ENCODE measurements around the gene GNB5.
"Not testable (repeated sequence)": the region's sequence is repeated elsewhere in the genome, so short reads cannot be mapped to it uniquely, and the experiment has no call there.

The GNB5 gene

DNA sequence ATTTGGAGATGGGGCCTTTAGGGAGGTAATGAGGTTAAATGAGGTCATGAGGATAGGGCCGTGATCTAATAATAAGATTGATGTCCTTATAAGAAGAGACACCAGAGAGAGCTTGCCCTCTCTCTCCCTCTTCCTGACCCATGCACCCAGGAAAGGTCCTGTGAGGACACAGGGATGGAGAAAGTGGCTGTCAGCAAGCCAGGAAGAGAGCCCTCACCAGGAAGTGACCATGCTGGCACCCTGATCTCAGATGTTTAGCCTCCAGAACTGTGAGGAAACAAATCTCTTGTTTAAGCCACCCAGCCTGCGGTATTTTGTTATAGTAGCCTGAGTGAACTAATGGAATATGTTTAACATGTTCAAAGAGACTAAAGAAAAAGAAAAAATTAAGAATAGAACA lies 15.3 kb upstream of the GNB5 start:
- DNase-seq, result no peak

DNA sequence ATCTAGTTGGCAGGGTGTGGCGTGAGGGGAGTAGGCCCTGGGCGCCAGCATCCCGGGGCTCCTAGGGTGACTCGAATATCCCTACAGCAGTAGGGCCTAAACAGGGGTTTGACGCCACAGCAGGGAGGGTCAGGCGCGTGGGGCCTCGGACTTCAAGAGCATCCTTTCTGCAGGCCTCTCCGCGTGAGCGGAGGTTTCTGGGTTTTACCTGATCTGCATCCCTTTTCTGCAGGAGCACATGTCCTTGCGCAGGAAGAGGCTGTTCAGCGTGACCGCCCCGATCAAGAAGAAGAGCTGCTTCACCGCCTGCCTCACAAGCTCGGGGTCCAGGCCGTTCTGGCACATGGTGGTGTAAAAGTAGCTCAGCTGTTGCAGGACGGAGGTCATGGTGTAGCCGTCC lies 13.5 kb upstream of the GNB5 start:
- DNase-seq, result no peak

DNA sequence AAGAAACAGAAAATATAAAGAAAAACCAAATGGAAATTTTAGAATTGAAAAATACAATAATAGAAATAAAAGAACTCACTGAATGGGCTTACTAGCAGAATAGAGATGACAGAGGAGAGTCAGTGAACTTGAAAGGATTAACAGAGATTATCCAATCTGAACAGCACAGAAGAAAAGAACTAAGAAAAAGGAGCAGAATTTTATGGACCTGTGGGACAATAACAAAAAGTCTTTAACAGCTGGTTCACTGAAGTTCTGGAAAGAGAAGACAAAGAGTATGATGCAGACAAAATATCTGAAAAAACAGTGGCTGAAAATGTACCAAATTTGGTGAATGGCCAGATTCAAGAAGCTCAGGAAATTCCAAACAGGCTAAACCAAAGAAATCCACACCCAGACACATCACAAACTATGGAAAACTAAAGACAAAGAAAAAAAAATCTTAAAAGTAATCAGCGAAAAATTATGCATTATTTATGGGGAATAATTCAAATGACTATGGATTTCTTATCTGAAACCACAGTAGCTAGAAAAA lies 9.7 kb upstream of the GNB5 start:
- no peak for DNase-seq

DNA sequence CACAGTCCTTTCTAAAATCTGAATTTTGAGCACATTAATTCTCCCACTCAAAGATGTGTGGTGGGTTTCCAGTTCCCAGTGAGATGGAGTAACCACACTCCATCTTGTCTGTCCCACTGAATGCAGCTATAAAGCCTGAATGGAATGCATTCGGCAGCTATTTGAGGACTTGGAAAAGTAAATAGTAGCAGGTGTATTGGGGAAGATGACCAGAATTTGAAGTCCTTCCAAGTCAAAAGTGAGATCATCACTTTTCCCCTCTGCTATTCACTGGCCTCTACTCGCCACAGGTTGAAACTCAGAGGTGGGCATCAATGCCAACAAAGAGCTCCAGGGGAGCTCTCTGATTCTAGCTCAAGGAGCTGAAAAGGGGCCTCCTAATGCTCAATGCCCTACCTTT lies 8.1 kb upstream of the GNB5 start:
- DNase-seq, result no peak

DNA sequence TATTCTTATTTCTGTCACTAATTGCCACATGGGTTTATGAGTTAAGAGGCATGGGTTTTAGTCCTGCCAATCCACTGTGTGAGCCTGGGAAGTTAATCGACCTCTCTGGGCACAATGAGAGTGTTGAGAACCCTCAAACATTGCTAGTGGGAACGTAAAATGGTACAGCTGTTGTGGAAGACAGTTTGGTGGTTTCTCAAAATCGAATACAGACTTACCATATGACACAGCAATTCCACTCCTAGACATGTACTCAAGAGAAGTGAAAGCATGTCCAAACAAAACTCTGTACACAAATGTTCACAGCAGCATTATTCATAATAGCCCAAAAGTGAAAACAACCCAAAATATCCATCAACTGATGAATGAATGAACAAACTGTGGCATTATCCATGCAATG lies 5.7 kb upstream of the GNB5 start:
- no peak for DNase-seq

DNA sequence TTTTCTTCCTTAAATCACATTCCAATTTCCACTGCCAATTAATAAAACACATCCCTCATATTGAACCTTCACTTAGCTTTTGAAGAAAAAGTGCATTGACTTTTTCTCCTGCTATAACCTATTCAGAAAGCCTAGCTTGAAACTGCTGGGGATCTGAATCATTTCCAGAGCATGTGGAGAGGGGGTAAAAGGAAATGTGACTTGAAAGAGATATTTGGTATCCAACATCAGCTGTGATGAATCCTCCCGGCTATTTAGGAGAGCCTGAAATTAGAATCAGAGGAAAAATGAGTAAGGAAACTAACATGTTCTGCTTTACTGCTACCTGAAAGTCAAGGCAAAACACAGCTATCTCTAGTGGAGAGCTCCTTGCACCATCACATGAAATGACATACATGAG lies 2.6 kb upstream of the GNB5 start:
- DNase-seq, result no peak

DNA sequence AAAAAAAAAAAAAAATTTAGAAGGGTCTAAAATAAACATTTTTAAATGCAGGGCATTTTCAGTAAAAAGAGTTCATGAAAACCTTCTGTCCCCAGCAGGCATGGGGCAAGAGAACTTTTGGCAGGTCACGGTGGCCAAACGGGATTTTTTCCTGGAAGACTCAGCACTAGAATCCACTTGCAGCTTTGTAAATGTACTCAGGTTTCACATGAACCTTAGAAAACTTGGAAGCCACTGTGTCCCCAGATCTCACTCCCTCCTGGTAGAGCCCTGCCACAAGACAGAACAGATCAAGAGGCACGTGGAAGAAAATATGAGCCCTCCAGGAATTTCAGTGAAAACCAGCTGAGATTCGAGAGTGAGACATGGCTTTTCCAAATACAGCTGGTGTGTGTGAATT lies 2.1 kb upstream of the GNB5 start:
- no peak for DNase-seq

DNA sequence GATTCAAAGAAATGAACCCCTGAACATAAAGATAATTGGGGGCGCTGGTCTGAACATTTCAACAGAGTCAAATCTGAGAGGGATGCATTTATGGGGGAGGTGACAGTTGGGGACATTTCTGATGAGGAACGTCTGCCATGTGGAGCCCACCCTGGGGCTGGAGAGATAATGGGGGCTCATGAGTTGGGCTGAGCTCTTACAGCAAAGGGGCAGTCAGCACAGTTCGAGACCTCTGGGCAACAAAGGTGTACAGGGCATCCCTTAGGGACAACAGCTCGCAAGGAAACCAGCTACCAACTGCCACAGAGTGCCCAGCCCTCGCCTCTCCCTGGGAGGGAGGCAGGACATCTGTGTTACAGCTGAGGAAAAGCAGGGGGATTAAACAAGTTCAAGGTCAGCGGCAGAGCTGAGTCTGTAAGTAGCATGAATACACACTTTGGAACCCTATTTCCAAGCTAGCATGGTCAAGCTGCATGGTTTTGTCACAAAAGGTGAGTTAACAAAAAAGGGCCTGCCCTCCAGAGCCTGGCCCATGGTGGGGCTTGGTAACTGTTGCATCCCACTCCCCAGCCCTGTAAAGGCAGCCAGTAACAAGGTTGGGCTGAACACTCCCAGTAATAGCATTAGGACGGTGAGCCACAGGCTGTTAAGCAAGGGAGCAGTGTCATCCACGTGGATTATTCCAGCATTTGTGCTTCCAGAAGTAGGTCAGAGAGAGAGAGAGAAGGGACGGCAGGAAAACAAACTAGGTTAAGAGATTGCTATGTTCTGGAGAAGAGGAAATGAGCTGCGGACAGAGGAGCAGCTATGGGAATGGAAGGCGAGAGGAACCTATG lies 4.3 kb downstream of the GNB5 start:
- DNase-seq, result no peak

DNA sequence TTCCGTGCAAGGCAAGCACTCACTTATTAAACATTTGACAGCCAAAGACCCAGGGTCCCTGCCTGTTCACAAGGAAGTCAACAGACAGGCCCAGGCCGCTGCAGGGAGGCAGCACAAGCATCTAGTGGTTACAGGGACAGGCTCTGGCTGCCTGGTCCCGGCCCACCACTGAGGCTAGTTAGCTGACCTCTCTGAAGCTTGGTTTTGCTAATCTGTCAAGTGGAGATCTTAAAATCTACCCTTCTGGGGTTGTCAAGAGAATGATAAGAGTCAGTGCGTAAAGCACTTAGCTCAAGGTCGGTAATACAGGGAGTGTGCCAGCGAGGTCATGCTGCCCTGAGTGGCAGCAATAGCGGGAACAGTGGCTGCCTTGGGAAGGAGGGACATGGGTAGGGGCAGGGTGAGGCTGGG lies 6.0 kb downstream of the GNB5 start:
- DNase-seq, result no peak

DNA sequence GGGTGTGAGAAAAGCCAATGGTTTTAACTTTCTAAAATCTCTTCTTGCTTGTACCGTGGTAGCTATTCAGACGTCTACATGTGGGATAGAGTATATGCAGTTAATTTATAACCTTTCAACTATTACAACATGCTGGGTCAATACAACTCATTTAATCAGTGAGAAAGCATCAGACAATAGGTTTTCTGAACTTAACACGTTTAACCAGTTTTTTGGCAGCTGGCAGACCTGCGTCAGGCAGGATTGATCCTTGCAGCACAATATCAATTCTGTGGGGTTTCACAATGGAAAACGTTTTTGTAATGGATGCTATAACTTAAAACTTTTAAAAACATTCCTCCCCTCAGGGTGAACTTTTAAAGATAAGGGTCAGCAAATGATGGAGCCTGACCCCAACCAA lies 6.5 kb downstream of the GNB5 start:
- no peak for DNase-seq

DNA sequence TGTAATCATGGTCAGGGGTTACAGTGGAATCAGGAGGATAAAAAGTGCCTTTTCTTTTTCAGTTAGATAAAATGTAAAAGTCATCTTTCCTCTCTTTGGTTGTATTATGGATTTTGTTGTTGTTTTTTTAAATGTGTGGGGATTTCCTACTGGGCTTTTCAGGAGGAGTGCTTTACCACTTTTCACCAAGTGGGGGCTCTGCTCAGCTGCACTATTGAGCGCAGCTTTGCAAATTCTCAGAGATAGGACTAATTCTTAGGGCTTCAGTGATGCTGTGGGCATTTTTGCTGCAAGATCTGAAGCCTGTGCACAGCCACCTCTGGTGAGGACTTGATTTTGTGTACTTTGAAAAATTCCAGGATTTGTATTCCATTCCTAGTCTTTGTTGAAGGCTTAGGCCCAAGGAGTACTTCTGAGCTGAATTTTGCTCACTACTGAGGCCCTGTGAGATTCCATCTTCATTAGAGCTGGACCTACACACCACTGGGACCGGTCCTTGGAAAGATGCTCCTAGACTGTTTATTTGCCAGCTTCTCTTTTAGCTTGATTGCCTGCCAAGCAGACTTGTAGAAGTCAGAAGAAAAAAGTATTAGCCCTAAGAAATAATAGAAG lies 7.5 kb downstream of the GNB5 start:
- DNase-seq, result no peak

DNA sequence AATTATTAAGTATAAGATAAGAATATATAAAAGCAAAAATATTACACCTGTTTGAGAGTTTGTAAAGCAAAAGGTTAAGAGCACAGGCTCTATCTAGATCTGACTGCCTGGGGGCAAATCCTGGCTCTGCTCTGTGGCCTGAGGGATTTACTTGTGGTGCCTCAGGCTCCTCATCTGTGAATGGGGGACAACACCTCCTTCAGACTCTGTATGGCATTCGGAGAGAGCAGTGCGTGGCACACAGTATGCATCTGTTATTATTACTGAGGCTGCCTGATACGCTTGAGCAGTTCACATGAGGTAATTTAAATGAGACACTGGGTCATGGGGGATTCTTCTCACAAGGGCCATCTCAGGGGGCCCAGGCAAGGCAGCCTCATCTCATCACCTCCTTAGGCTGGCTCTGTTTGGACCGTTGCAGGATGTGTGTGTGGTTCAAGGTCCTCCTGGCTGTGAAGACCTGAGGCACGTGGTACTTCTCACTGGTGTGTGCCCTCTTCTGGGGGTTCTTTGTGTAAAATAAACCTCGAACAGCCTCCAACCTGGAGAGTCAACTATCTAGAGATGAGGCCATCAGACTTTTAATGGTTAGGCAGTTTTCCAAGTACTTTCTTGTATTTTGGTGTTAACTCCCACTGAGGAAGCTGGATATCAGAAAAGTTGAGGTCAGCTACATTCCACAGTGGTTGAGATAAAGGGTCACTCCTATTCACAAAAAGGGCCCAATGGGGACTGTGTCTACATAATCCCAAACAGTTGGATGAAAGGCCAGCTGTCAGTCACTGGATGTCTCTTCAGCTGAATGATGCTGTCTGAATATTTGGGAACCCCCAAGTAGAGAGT lies 9.0 kb downstream of the GNB5 start:
- no peak for DNase-seq

DNA sequence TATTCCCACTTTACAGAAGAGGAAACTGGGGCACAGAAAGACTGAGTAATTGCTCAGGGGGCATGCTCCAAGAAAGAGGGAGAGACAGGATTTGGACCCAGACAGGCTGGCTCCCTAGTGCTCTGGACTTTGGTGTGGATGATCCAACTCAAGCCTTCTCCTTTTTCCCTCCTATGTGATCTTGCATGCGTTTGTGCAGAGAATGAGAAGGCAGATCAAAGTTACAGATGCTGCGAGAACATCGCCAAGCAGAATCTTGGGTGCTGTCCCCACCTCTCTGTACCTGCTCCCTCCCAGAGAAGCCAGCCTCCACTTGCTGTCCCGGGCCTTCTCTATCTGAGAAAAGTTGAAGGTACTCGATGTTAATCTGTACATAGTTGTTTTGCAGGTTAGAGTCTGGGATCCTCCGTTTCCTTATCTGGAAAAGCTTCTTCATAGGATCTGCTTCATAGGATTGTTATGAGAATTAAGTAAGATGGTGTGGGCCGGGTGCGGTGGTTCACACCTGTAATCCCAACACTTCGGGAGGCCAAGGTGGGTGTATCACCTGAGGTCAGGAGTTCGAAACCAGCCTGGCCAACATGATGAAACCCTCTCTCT lies 10.2 kb downstream of the GNB5 start:
- DNase-seq, result no peak

DNA sequence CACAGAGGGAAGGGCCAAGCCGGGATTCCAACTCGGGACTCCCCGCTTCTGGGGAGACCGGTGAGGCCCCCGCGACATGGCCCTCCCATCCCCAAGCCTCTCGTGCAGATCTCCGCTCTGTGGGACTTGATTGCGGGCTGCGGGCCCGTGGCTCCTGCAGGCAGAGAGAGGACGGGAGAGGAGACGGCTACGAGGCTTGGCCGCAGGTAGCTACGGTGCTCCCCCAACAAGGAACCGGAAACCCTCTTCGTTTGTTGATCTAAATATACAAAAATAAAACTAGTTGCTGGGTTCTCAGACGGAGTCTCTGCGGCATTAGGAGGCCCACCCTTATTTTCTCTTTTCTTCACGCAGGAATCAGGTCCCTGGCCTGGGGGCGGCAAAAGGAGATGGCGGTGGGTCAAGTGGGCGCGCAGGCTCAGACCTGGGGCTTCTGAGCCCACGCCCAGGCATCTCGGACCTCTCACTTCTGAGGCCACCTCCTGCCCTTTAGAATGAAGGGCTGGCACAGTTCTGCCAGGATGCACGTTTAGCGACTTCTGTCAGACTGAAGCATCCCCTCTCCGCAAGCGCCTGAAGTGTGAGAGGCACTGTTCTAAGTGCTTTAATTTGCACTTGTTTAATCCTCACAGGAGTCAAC lies 10.9 kb downstream of the GNB5 start:
- no peak for DNase-seq

DNA sequence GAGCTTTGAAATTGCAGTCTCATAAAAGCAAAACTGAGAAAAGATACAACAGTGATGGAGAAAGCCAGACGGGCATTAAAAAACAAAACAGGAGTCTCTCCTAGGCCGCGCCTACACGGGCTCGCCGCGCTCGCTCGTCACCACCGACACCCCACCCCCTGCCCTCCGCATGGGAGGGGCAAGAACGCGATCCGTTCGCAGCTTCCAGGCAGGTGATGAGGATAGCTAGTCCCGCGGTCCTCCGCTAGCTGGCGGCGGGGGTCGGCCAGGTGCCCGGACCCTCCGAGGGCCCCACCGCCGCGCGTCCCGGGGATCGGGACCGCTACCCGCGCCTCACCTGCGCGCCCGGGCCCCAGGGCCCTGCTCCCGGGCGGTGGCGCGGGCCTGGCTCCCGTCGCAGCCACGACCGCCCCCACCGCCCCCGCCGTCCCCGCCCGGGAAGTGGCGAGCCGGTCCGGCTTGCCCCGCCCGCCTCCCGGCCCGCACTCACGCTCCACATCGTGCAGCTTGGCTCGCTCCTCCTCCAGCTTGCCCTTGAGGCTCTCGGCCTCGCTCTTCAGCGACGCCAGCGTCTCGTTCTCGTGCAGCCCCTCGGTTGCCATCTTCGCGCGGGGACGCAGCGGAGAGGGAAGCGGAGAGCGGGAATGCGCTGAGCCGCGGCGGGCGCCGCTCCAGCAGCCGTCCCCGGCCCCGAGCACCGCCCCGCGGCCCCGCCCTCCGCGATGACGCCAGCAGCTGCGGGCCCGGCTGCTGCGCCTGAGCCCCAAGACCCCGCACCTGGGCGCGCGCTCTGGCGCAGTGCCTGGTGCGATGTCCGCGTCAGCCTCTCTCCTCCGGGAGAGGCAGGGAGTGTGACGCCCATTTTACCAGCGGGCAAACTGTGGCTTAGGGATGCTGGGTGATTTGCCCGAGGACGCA lies 11.7 kb downstream of the GNB5 start:
- peak; percentile 89 for DNase-seq

DNA sequence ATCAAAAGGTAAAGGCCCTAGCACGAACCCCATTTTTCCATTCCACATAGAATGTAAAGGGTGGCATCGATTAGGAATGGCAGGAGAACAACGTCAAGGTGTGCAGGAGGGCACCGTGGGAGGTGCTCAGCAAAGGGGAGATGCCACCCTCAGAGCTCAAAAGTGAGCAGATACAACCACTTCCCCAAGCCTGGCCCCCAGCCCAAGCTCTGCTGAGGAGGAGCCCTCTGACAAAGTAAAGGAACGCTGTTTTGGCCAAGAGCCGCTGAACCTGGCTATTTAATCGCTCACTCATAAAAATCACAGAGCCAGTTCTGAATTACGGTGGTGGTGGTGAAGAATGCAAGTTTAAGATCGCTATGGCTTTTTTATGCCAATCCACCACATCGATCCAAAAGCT lies 12.4 kb downstream of the GNB5 start:
- DNase-seq, result peak; percentile 27

DNA sequence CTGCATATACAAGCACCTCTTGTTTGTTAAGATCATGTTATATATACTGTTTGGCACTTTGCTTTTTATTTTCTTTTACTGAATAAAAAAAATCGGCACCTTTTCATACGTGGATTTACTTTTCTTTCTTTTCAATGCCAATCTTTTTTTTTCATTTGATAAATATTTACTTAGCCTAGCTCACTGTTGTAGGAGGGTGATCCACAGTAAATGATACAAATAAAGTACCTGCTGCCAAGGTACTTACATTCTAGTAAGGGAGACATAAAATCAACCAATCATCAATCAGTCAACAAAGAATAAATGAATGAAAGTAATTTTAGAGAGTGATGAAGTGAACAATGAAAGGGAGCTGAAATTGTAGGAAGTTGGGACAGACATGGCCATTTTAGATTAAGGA lies 18.3 kb downstream of the GNB5 start:
- DNase-seq, result no peak

DNA sequence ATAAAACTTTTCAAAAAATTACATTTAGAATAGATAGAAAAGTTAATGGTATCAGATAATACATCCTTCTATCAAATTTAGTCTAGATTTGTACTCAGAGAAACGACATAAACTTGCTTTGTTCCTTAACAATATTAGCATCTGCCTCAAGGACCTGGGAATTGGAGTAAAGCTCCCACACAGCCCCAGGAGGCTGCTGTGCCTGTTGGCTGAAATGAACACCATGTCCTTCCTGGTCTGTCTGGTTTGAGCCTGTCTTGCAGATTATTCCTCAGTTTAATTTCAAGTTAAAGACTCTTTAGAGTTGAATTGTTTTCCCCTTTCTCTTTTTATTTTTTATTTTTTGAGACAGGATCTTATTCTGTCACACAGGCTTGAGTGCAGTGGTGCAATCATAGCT lies 19.4 kb downstream of the GNB5 start:
- no peak for DNase-seq

DNA sequence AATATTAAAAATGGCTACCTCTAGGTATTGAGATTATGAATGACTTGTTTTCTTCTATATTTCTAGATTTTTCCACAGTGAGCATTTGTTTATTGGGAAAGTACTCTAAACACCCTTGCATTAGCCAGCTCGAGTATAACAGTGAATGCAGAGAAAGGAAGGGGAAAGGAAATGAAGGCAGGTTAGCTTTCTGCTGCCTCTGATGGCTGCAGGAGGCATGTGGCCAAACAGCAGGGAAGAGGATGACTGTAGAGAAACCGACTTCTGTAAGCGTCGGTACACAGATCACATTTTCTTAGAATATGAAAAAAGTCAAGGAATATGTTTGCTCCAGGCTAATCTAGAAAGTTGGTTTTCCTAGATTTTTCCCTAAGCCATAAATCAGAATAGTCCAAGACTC lies 19.8 kb downstream of the GNB5 start:
- DNase-seq, result no peak

DNA sequence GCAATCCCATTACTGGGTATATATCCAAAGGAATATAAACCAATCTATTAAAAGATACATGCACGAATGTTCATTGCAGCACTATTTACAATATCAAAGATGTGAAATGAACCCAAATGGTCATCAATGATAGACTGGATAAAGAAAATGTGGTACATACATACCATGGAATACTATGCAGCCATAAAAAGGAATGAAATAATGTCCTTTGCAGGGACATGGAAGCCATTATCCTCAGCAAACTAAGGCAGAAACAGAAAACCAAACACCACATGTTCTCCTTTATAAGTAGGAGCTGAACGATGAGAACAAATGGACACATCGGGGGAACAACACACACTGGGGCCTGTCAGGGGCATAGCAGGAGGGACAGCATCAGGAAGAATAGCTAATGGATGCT lies 21.0 kb downstream of the GNB5 start:
- DNase-seq, result not testable (repeated sequence)

DNA sequence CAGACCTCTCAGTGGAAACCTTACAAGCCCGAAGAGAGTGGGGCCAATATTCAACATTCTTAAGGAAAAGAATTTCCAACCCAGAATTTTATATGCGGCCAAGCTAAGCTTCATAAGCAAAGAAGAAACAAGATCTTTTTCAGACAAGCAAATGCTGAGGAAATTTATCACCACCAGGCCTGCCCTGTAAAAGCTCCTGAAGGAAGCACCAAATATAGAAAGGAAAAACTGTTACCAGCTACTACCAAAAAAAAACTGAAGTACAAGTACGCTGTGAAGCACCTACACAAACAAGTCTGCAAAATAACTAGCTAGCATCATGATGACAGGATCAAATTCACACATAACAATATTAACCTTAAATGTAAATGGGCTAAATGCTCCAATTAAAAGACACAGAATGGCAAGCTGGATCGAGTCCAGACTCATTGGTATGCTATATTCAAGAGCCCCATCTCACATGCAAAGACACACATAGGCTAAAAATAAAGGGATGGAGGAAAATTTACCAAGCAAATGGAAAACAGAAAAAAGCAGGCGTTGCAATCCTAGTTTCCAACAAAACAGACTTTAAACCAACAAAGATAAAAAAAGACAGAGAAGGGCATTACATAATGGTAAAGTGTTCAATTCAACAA lies 25.6 kb downstream of the GNB5 start:
- DNase-seq, result not testable (repeated sequence)

Measured in femur (tissue), 1 donor.